SK-N-SH treated with all-trans-retinoic acid at 6 μM for 48 hours (cell line): ENCODE results near the gene RP9.

ENCODE experiments used
- ATAC-seq: fragments of 200-7000 bp; cut with Tn5 transposase; 3 replicates; pipeline ENCODE4 v1.9.1; 2020; ENCODE audit warnings: mild to moderate bottlenecking, moderate library complexity
- ARNTL ChIP-seq: fragments of 450-650 bp; formaldehyde crosslinking; IDR thresholded peaks from 2 replicates; pipeline ENCODE4 v1.5.0; 2020; ENCODE audit warnings: low read depth, mild to moderate bottlenecking, moderate library complexity, borderline replicate concordance
- BACH2 ChIP-seq: fragments of 250-450 bp; sonication (Bioruptor Pico); IDR thresholded peaks from 2 replicates; pipeline ENCODE4 v1.9.0; 2021; ENCODE audit warnings: mild to moderate bottlenecking, borderline replicate concordance
- CSDC2 ChIP-seq: fragments of 250-450 bp; sonication (Bioruptor Pico); IDR thresholded peaks from 2 replicates; pipeline ENCODE4 v1.5.0; 2020; ENCODE audit warnings: mild to moderate bottlenecking, moderate library complexity
- CSRNP3 ChIP-seq: fragments of 250-450 bp; sonication (Bioruptor Pico); IDR thresholded peaks from 2 replicates; pipeline ENCODE4 v1.5.1; 2021; ENCODE audit warnings: mild to moderate bottlenecking, moderate library complexity
- ESRRG ChIP-seq: fragments of 250-450 bp; sonication (Bioruptor Pico); IDR thresholded peaks from 2 replicates; pipeline ENCODE4 v1.6.1; 2021; ENCODE audit warnings: mild to moderate bottlenecking
- GLIS3 ChIP-seq: fragments of 250-450 bp; sonication (Bioruptor Pico); IDR thresholded peaks from 2 replicates; pipeline ENCODE4 v1.5.0; 2020; ENCODE audit warnings: mild to moderate bottlenecking, moderate library complexity
- ISL1 ChIP-seq: fragments of 250-450 bp; sonication (Bioruptor Pico); IDR thresholded peaks from 2 replicates; pipeline ENCODE4 v2.1.2; 2022; ENCODE audit warnings: mild to moderate bottlenecking, moderate library complexity
- OSR1 ChIP-seq: fragments of 250-450 bp; sonication (Bioruptor Pico); IDR thresholded peaks from 2 replicates; pipeline ENCODE4 v1.8.0; 2022; ENCODE audit warnings: moderate library complexity, mild to moderate bottlenecking, inconsistent platforms
- PATZ1 ChIP-seq: fragments of 250-450 bp; sonication (Bioruptor Pico); IDR thresholded peaks from 2 replicates; pipeline ENCODE4 v1.8.0; 2020; ENCODE audit warnings: mild to moderate bottlenecking, moderate library complexity, borderline replicate concordance
- PPARA ChIP-seq: fragments of 250-450 bp; sonication (Bioruptor Pico); IDR thresholded peaks from 2 replicates; pipeline ENCODE4 v1.5.0; 2020; ENCODE audit warnings: mild to moderate bottlenecking, borderline replicate concordance
- RARB ChIP-seq: fragments of 250-450 bp; sonication (Bioruptor Pico); IDR thresholded peaks from 2 replicates; pipeline ENCODE4 v1.8.0; 2021; ENCODE audit warnings: mild to moderate bottlenecking, moderate library complexity
- SNAI2 ChIP-seq: fragments of 250-450 bp; sonication (Bioruptor Pico); IDR thresholded peaks from 2 replicates; pipeline ENCODE4 v1.5.0; 2020; ENCODE audit warnings: mild to moderate bottlenecking, moderate library complexity
- TCF4 ChIP-seq: fragments of 250-450 bp; sonication (Bioruptor Pico); IDR thresholded peaks from 2 replicates; pipeline ENCODE4 v1.8.0; 2021; ENCODE audit warnings: mild to moderate bottlenecking, moderate library complexity, borderline replicate concordance
- TOX ChIP-seq: fragments of 250-450 bp; sonication (Bioruptor Pico); IDR thresholded peaks from 2 replicates; pipeline ENCODE4 v1.8.0; 2021; ENCODE audit warnings: mild to moderate bottlenecking, moderate library complexity, borderline replicate concordance
- ZC3H10 ChIP-seq: fragments of 250-450 bp; sonication (Bioruptor Pico); IDR thresholded peaks from 2 replicates; pipeline ENCODE4 v1.5.1; 2021; ENCODE audit warnings: mild to moderate bottlenecking, moderate library complexity
- ZFP3 ChIP-seq: fragments of 250-450 bp; sonication (Bioruptor Pico); IDR thresholded peaks from 2 replicates; pipeline ENCODE4 v1.5.0; 2020; ENCODE audit warnings: mild to moderate bottlenecking, moderate library complexity
- ZFP30 ChIP-seq: fragments of 450-650 bp; formaldehyde crosslinking; IDR thresholded peaks from 2 replicates; pipeline ENCODE4 v1.5.0; 2022; ENCODE audit warnings: mild to moderate bottlenecking, moderate library complexity
- ZNF565 ChIP-seq: fragments of 450-650 bp; formaldehyde crosslinking; conservative IDR thresholded peaks from 2 replicates; pipeline ENCODE4 v1.5.0; 2020; ENCODE audit warnings: low read depth, mild to moderate bottlenecking, moderate library complexity
- ZNF70 ChIP-seq: fragments of 450-650 bp; formaldehyde crosslinking; IDR thresholded peaks from 2 replicates; pipeline ENCODE4 v1.5.0; 2020; ENCODE audit warnings: mild to moderate bottlenecking, moderate library complexity
- ZNF8 ChIP-seq: fragments of 450-650 bp; formaldehyde crosslinking; IDR thresholded peaks from 2 replicates; pipeline ENCODE4 v1.5.0; 2020; ENCODE audit warnings: mild to moderate bottlenecking, moderate library complexity
- TF ChIP-seq, protein P1 (sequence below): fragments of 250-450 bp; sonication (Bioruptor Pico); IDR thresholded peaks from 2 replicates; pipeline ENCODE4 v1.8.0; 2021; ENCODE audit warnings: low read depth, mild to moderate bottlenecking, moderate library complexity, borderline replicate concordance
- TF ChIP-seq, protein P2 (sequence below): fragments of 250-450 bp; sonication (Bioruptor Pico); IDR thresholded peaks from 2 replicates; pipeline ENCODE4 v1.5.0; 2020; ENCODE audit warnings: mild to moderate bottlenecking, moderate library complexity
- TF ChIP-seq, protein P3 (sequence below): fragments of 250-450 bp; sonication (Bioruptor Pico); IDR thresholded peaks from 2 replicates; pipeline ENCODE4 v1.5.1; 2020; ENCODE audit warnings: low read depth, mild to moderate bottlenecking, moderate library complexity

The RP9 gene

DNA sequence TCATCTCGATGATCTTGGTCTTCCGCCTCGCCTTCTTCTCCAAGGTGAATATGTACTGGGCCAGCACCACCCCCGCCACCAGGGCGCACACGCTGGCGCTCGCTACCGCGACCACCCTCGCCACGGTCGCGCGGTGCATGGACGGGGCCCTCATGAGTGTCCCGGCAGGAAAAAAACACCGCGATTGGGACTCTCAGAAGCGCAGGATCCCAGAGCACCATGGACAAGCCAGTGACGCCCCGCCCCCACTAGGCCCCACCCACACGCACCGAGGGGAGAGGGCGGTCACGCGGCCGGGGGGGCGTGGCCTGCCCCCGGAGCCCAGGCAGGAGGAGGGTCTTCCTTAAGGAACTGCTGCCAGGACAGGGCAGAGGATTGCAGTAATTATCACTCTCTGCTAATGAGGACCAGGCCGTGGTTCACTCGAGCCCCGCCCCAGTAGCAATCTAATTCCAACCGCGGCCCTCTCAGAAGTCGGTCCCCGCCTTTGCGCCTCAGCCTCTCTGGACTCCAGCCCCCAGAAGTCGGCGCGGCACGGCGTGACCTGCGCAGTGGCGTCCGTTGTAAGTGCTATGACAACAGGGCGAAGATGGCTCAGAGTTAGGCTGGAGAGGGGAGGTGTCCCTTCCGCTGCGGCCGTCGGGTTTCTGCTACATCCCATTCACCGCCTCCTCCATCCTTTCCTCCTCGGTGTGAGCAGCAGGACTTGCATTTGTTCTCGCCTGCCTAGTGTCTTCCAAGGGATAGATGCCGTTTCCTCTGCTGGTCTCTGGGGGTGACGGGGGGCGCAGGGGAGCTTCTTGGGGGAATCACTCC, 20.0 kb upstream of the RP9 start, which contains the start of gene BBS9:
TSS of gene BBS9 (plus strand) at position 575 of the 816 bp plus-strand sequence. CDS start 16,689 bp downstream, outside the sequence.
- TF ChIP-seq ZFP3 (CRISPR knock-in tag) = no peak
- TF ChIP-seq CSDC2 = no peak
- TF ChIP-seq RARB (CRISPR knock-in tag) = no peak
- TF ChIP-seq, protein P1, sequence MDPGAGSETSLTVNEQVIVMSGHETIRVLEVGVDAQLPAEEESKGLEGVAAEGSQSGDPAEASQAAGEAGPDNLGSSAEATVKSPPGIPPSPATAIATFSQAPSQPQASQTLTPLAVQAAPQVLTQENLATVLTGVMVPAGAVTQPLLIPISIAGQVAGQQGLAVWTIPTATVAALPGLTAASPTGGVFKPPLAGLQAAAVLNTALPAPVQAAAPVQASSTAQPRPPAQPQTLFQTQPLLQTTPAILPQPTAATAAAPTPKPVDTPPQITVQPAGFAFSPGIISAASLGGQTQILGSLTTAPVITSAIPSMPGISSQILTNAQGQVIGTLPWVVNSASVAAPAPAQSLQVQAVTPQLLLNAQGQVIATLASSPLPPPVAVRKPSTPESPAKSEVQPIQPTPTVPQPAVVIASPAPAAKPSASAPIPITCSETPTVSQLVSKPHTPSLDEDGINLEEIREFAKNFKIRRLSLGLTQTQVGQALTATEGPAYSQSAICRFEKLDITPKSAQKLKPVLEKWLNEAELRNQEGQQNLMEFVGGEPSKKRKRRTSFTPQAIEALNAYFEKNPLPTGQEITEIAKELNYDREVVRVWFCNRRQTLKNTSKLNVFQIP (CRISPR knock-in tag) = 0 out of 2 replicates have a peak, but pooled peaks have one; percentile 38
- no peak for TF ChIP-seq GLIS3 (CRISPR knock-in tag)
- no peak for TF ChIP-seq ZNF565 (CRISPR knock-in tag)
- ATAC-seq = peak; percentile 100

DNA sequence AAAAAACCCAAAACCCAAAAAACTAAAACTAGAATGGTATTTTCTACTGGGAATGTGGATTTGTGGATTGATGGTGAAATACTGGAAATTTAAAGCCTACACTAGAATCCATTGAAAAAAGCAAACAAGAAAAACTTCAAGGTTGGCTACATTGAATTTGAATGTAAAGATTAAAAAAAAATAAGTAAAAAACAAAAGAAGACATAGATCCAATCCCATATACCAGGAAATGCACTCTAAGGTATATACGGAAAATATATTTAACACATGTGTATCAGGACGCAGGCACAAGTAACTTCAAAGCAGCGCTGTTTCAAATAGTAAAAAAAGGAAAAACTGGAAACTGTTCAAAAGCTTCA, 19.4 kb upstream of the RP9 start:
- TF ChIP-seq ZFP30 (CRISPR knock-in tag) = no peak
- TF ChIP-seq CSRNP3 (CRISPR knock-in tag) = no peak
- TF ChIP-seq ARNTL (CRISPR knock-in tag) = no peak
- no peak for TF ChIP-seq GLIS3 (CRISPR knock-in tag)
- no peak for TF ChIP-seq PATZ1 (CRISPR knock-in tag)
- TF ChIP-seq ZNF565 (CRISPR knock-in tag) = no peak
- no peak for TF ChIP-seq PPARA
- no peak for TF ChIP-seq BACH2 (CRISPR knock-in tag)
- no peak for TF ChIP-seq ZNF70 (CRISPR knock-in tag)
- no peak for TF ChIP-seq OSR1 (CRISPR knock-in tag)
- TF ChIP-seq SNAI2 (CRISPR knock-in tag) = no peak
- TF ChIP-seq, protein P2, sequence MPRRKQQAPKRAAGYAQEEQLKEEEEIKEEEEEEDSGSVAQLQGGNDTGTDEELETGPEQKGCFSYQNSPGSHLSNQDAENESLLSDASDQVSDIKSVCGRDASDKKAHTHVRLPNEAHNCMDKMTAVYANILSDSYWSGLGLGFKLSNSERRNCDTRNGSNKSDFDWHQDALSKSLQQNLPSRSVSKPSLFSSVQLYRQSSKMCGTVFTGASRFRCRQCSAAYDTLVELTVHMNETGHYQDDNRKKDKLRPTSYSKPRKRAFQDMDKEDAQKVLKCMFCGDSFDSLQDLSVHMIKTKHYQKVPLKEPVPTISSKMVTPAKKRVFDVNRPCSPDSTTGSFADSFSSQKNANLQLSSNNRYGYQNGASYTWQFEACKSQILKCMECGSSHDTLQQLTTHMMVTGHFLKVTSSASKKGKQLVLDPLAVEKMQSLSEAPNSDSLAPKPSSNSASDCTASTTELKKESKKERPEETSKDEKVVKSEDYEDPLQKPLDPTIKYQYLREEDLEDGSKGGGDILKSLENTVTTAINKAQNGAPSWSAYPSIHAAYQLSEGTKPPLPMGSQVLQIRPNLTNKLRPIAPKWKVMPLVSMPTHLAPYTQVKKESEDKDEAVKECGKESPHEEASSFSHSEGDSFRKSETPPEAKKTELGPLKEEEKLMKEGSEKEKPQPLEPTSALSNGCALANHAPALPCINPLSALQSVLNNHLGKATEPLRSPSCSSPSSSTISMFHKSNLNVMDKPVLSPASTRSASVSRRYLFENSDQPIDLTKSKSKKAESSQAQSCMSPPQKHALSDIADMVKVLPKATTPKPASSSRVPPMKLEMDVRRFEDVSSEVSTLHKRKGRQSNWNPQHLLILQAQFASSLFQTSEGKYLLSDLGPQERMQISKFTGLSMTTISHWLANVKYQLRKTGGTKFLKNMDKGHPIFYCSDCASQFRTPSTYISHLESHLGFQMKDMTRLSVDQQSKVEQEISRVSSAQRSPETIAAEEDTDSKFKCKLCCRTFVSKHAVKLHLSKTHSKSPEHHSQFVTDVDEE (CRISPR knock-in tag) = no peak
- no peak for TF ChIP-seq ZNF8 (CRISPR knock-in tag)
- TF ChIP-seq ESRRG (CRISPR knock-in tag) = no peak
- TF ChIP-seq ISL1 (CRISPR knock-in tag) = no peak
- TF ChIP-seq, protein P1 (CRISPR knock-in tag) = no peak
- no peak for TF ChIP-seq TOX (CRISPR knock-in tag)
- TF ChIP-seq, all 23 proteins: peak for 0
- no peak for ATAC-seq

DNA sequence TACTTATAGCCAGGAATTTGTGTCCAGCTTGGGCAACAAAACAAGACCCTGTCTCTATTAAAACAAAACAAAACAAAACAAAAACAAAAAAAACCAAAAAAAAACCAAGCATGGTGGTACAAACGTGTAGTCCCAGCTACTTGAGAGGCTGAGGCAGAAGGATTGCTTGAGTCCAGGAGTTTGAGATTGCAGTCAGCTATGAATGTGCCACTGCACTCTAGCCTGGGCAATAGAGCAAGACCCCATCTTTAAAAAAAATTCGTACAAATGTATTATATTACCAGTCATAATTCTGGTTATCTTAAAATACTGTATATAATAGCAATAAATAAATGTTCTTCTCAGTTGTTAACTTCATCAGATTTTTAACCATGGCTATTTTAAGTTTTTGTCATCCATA, 17.9 kb upstream of the RP9 start:
- no peak for ATAC-seq
- TF ChIP-seq ARNTL (CRISPR knock-in tag) (no peak), ESRRG (CRISPR knock-in tag) (no peak), BACH2 (CRISPR knock-in tag) (no peak), ZNF565 (CRISPR knock-in tag) (no peak), TCF4 (no peak), ZFP3 (CRISPR knock-in tag) (no peak), ZNF8 (CRISPR knock-in tag) (no peak), TOX (CRISPR knock-in tag) (no peak), ZC3H10 (CRISPR knock-in tag) (no peak), CSRNP3 (CRISPR knock-in tag) (no peak)
- TF ChIP-seq, protein P3, sequence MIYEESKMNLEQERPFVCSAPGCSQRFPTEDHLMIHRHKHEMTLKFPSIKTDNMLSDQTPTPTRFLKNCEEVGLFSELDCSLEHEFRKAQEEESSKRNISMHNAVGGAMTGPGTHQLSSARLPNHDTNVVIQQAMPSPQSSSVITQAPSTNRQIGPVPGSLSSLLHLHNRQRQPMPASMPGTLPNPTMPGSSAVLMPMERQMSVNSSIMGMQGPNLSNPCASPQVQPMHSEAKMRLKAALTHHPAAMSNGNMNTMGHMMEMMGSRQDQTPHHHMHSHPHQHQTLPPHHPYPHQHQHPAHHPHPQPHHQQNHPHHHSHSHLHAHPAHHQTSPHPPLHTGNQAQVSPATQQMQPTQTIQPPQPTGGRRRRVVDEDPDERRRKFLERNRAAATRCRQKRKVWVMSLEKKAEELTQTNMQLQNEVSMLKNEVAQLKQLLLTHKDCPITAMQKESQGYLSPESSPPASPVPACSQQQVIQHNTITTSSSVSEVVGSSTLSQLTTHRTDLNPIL (CRISPR knock-in tag) = no peak
